Prostate gland (tissue), 2 donors: ENCODE data around the gene STIM1. TPM values are rescaled to one million over a fixed set of nuclear protein-coding genes. Genes with fewer than 3 reads are reported as not detected.

Source experiments
- DNase-seq: peaks from one replicate; pipeline ENCODE4 v3.0.0-alpha.2; 2019; ENCODE audit warnings: low spot score
- H3K27ac ChIP-seq, 2 donors: fragments of 200-600 bp; sonication (generic); 2 replicates each; pipeline ENCODE4 v1.5.1; 2017 to 2019
- H3K27me3 ChIP-seq: fragments of 200-600 bp; sonication (generic); replicated peaks from 2 replicates; pipeline ENCODE4 v1.5.1; 2019; ENCODE audit not compliant: insufficient read depth
- H3K36me3 ChIP-seq, 2 donors: fragments of 200-600 bp; sonication (generic); 1 replicate in 1 of 2; 2 replicates in 1 of 2; pipeline versions ENCODE4 v1.5.1 to v1.8.1; 2017 to 2019
- H3K4me1 ChIP-seq: fragments of 200-600 bp; sonication (generic); replicated peaks from 2 replicates; pipeline ENCODE4 v1.5.1; 2019
- H3K4me3 ChIP-seq, 2 donors: fragments of 200-600 bp; sonication (generic); 2 replicates each; pipeline ENCODE4 v1.5.1; 2017 to 2019
- H3K9me3 ChIP-seq: fragments of 200-600 bp; sonication (generic); 2 replicates; pipeline ENCODE4 v1.5.1; 2017
- CTCF ChIP-seq, 4 experiments: fragments of 200-600 bp in 2 of 4; fragments of 450-650 bp in 2 of 4; sonication (generic) in 2 of 4; IDR thresholded peaks; 1 replicate in 3 of 4; 2 replicates in 1 of 4; pipeline ENCODE4 v1.5.1; 2016 to 2019; ENCODE audit warnings: antibody characterized with exemption in 4 of 4, mild to moderate bottlenecking in 2 of 4, moderate library complexity in 2 of 4
- POLR2A ChIP-seq: fragments of 450-650 bp; IDR thresholded peaks from one replicate; pipeline ENCODE4 v1.6.1; 2016; ENCODE audit warnings: antibody characterized with exemption, mild to moderate bottlenecking
- POLR2AphosphoS5 ChIP-seq: sonication (generic); formaldehyde crosslinking; IDR thresholded peaks from one replicate; pipeline ENCODE4 v1.6.1; 2017; ENCODE audit warnings: antibody characterized with exemption
- WGBS: methylation state at CpG from one replicate; pipeline ENCODE4 v1.1.5; 2018; 5-methylcytosine and 5-hydroxymethylcytosine counted together
- intact Hi-C: fragments of 100-400 bp; cut with DNase I; formaldehyde crosslinking; loops from one replicate; pipeline ENCODE4 v1.14.2; 2022
- total RNA-seq, 2 donors: library from RNA; depleted of rRNA; stranded (reverse); fragments of >200 nt; gene quantifications; one replicate each; pipeline ENCODE4 v1.1.0, GENCODE V29; 2016

The STIM1 gene
- total RNA-seq, 2 donors from 2014 or later: 34.1 to 65.0 TPM

- no peak for DNase-seq
- H3K36me3 ChIP-seq: no peaks in the 10 kb centered on the region
- H3K27me3 ChIP-seq: no peaks in the 10 kb centered on the region
- no peak overlapping the region for H3K27ac ChIP-seq
- H3K4me3 ChIP-seq: no peak overlapping the region
- H3K9me3 ChIP-seq: no peaks in the 10 kb centered on the region
- intact Hi-C loops: no loop called here
- 73% methylated on average over 2 of the region's 2 CpGs for WGBS
- H3K4me1 ChIP-seq: no peaks in the 10 kb centered on the region
- TF ChIP-seq CTCF (IDR thresholded peaks at IDR 0.05) (no peak), POLR2AphosphoS5 (no peak), POLR2A (no peak)
These were observed 52.1 kb downstream of the STIM1 start for GRCh38 chr11:3907590-3907989.

- no peaks in the 10 kb centered on the region for H3K27me3 ChIP-seq
- DNase-seq: no peak
- H3K4me1 ChIP-seq: no peaks in the 10 kb centered on the region
- TF ChIP-seq CTCF (IDR thresholded peaks at IDR 0.05): no peak
- TF ChIP-seq POLR2A: no peak
- TF ChIP-seq POLR2AphosphoS5: no peak
- WGBS: 62% methylated on average over 3 of the region's 3 CpGs
- H3K36me3 ChIP-seq: no peaks in the 10 kb centered on the region
- intact Hi-C loops: no loop called here
- no peak overlapping the region for H3K4me3 ChIP-seq
- H3K27ac ChIP-seq: no peak overlapping the region
- H3K9me3 ChIP-seq: no peaks in the 10 kb centered on the region
These were observed 54.4 kb downstream of the STIM1 start for GRCh38 chr11:3909901-3910300.

- no peaks in the 10 kb centered on the region for H3K36me3 ChIP-seq
- H3K4me3 ChIP-seq: no peak overlapping the region
- H3K4me1 ChIP-seq: no peaks in the 10 kb centered on the region
- intact Hi-C loops: no loop called here
- no peaks in the 10 kb centered on the region for H3K9me3 ChIP-seq
- DNase-seq: no peak
- no peak overlapping the region for H3K27ac ChIP-seq
- no peaks in the 10 kb centered on the region for H3K27me3 ChIP-seq
- no peak for TF ChIP-seq POLR2A
- WGBS: 98% methylated on average over 3 of the region's 3 CpGs
These were observed 56.5 kb downstream of the STIM1 start for GRCh38 chr11:3911908-3912505.

- H3K27me3 ChIP-seq: no peaks in the 10 kb centered on the region
- DNase-seq: no peak
- 87% methylated on average over 5 of the region's 5 CpGs for WGBS
- no peaks in the 10 kb centered on the region for H3K4me1 ChIP-seq
- H3K9me3 ChIP-seq: no peaks in the 10 kb centered on the region
- TF ChIP-seq POLR2AphosphoS5 (no peak), POLR2A (no peak), CTCF (IDR thresholded peaks at IDR 0.05) (no peak)
- intact Hi-C loops: no loop called here
- no peak overlapping the region for H3K4me3 ChIP-seq
- H3K36me3 ChIP-seq: no peaks in the 10 kb centered on the region
- H3K27ac ChIP-seq: no peak overlapping the region
These were observed 58.5 kb downstream of the STIM1 start for GRCh38 chr11:3913921-3914320.

- H3K4me1 ChIP-seq: no peaks in the 10 kb centered on the region
- WGBS: 63% methylated on average over 1 of the region's 1 CpG
- no peaks in the 10 kb centered on the region for H3K9me3 ChIP-seq
- H3K4me3 ChIP-seq: no peak overlapping the region
- H3K36me3 ChIP-seq: no peaks in the 10 kb centered on the region
- TF ChIP-seq POLR2AphosphoS5: no peak
- intact Hi-C loops: no loop called here
- no peaks in the 10 kb centered on the region for H3K27me3 ChIP-seq
- H3K27ac ChIP-seq: no peak overlapping the region
- DNase-seq: no peak
These were observed 59.3 kb downstream of the STIM1 start for GRCh38 chr11:3914805-3915204.

GRCh38 chr11:3916962-3917361 is 61.5 kb downstream of the STIM1 start:
- DNase-seq: no peak
- Histone ChIP-seq H3K4me1 (no peaks in the 10 kb centered on the region), H3K27me3 (no peaks in the 10 kb centered on the region), H3K4me3 (no peak overlapping the region), H3K27ac (no peak overlapping the region), H3K36me3 (no peaks in the 10 kb centered on the region), H3K9me3 (no peaks in the 10 kb centered on the region)
- no peak for TF ChIP-seq CTCF (IDR thresholded peaks at IDR 0.05)
- TF ChIP-seq POLR2A: no peak
- no peak for TF ChIP-seq POLR2AphosphoS5
- WGBS: 47% methylated on average over 3 of the region's 3 CpGs
- intact Hi-C loops: no loop called here
